HG02840 (cell line): ENCODE results near the gene IFITM2.
"Not testable (repeated sequence)": the region's sequence is repeated elsewhere in the genome, so short reads cannot be mapped to it uniquely, and the experiment has no call there.

Experiments
- ATAC-seq: cut with Tn5 transposase; IDR thresholded peaks from one replicate; pipeline ENCODE4 v1.9.1; 2021; ENCODE audit warnings: mild to moderate bottlenecking, moderate library complexity, moderate number of reproducible peaks; ENCODE audit not compliant: unreplicated experiment, low FRiP score

IFITM2 gene

GRCh38 chr11:280706-281485 is 26.7 kb upstream of the IFITM2 start:
- no peak for ATAC-seq

- ATAC-seq = no peak
Observed at GRCh38 chr11:281486-282161, 26.0 kb upstream of the IFITM2 start.

GRCh38 chr11:282171-282570 is 25.4 kb upstream of the IFITM2 start:
- ATAC-seq = no peak

GRCh38 chr11:282630-283360 is 24.8 kb upstream of the IFITM2 start:
- no peak for ATAC-seq

GRCh38 chr11:283405-284104 is 24.1 kb upstream of the IFITM2 start:
- ATAC-seq = no peak

- no peak for ATAC-seq
Observed at GRCh38 chr11:284105-285020, 23.3 kb upstream of the IFITM2 start.

GRCh38 chr11:285021-285893 is 22.4 kb upstream of the IFITM2 start:
- no peak for ATAC-seq

GRCh38 chr11:285894-286220 is 21.8 kb upstream of the IFITM2 start:
- no peak for ATAC-seq

- not testable (repeated sequence) for ATAC-seq
Observed at GRCh38 chr11:286977-287820, 20.4 kb upstream of the IFITM2 start.

GRCh38 chr11:287821-288477 is 19.7 kb upstream of the IFITM2 start:
- ATAC-seq = no peak

- ATAC-seq = no peak
Observed at GRCh38 chr11:288478-289397, 18.9 kb upstream of the IFITM2 start, which contains the start of gene PGGHG. PGGHG (plus strand) TSS chr11:289126; CDS start chr11:289817, 691 bp downstream.

GRCh38 chr11:289398-289711 is 18.3 kb upstream of the IFITM2 start:
- no peak for ATAC-seq

- ATAC-seq = no peak
Observed at GRCh38 chr11:289712-290620, 17.6 kb upstream of the IFITM2 start.

- no peak for ATAC-seq
Observed at GRCh38 chr11:290621-291231, 16.9 kb upstream of the IFITM2 start.
